WERI-Rb-1 (cell line): ENCODE measurements around the gene PTMS.

Source experiments
- DNase-seq: peaks from one replicate; pipeline ENCODE4 v3.0.0-alpha.2; 2020
- H3K27ac ChIP-seq: fragments of 250-450 bp; sonication (Bioruptor Pico); 2 replicates; pipeline ENCODE4 v1.5.1; 2020; ENCODE audit warnings: mild to moderate bottlenecking, moderate library complexity
- H3K27me3 ChIP-seq: fragments of 250-450 bp; sonication (Bioruptor Pico); 2 replicates; pipeline ENCODE4 v1.5.1; 2021; ENCODE audit warnings: mild to moderate bottlenecking, low read depth, moderate library complexity; ENCODE audit not compliant: insufficient read depth, severe bottlenecking
- H3K36me3 ChIP-seq: fragments of 250-450 bp; sonication (Bioruptor Pico); 2 replicates; pipeline ENCODE4 v1.5.1; 2020; ENCODE audit warnings: mild to moderate bottlenecking, moderate library complexity
- H3K4me3 ChIP-seq: 2 replicates; pipeline ENCODE4 v1.5.1; 2011; ENCODE audit warnings: low read depth, mild to moderate bottlenecking, control low read depth, low read length
- H3K9me3 ChIP-seq: fragments of 250-450 bp; sonication (Bioruptor Pico); 2 replicates; pipeline ENCODE4 v1.5.1; 2021; ENCODE audit warnings: mild to moderate bottlenecking, moderate library complexity; ENCODE audit not compliant: severe bottlenecking
- TF ChIP-seq, protein P1 (sequence below): IDR thresholded peaks from 2 replicates; pipeline ENCODE4 v1.5.1; 2011; ENCODE audit warnings: low read depth, mild to moderate bottlenecking, control low read depth, inconsistent platforms, low read length

Gene PTMS

DNA sequence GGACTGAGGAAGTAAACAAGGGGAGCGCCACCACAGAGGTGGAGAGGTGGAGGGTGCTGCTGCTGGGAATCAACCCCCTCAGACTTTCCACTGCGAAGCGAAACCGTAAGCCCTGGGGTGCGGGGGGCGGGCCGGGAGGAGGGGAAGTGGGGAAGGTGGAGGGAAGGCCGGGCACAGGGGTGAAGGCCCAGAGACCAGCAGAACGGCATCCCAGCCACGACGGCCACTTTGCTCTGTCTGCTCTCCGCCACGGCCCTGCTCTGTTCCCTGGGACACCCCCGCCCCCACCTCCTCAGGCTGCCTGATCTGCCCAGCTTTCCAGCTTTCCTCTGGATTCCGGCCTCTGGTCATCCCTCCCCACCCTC lies 6.2 kb downstream of the PTMS start, which contains the start of gene LAG3:
Gene LAG3, plus strand, starts transcription at position 190 of the 365 bp plus-strand sequence. CDS start 333 bp downstream, outside the sequence.
- H3K36me3 ChIP-seq: peaks cover 68% of the 10 kb centered on the region
- peak within 1 kb of the TSS; percentile 14; the same call in 1 of the 2 replicates for H3K27ac ChIP-seq
- H3K27me3 ChIP-seq: no peaks in the 10 kb centered on the region
- H3K4me3 ChIP-seq: no peak within 1 kb of the TSS
- TF ChIP-seq, protein P1, sequence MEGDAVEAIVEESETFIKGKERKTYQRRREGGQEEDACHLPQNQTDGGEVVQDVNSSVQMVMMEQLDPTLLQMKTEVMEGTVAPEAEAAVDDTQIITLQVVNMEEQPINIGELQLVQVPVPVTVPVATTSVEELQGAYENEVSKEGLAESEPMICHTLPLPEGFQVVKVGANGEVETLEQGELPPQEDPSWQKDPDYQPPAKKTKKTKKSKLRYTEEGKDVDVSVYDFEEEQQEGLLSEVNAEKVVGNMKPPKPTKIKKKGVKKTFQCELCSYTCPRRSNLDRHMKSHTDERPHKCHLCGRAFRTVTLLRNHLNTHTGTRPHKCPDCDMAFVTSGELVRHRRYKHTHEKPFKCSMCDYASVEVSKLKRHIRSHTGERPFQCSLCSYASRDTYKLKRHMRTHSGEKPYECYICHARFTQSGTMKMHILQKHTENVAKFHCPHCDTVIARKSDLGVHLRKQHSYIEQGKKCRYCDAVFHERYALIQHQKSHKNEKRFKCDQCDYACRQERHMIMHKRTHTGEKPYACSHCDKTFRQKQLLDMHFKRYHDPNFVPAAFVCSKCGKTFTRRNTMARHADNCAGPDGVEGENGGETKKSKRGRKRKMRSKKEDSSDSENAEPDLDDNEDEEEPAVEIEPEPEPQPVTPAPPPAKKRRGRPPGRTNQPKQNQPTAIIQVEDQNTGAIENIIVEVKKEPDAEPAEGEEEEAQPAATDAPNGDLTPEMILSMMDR: no peak
- no peak for DNase-seq
- no peaks in the 10 kb centered on the region for H3K9me3 ChIP-seq

DNA sequence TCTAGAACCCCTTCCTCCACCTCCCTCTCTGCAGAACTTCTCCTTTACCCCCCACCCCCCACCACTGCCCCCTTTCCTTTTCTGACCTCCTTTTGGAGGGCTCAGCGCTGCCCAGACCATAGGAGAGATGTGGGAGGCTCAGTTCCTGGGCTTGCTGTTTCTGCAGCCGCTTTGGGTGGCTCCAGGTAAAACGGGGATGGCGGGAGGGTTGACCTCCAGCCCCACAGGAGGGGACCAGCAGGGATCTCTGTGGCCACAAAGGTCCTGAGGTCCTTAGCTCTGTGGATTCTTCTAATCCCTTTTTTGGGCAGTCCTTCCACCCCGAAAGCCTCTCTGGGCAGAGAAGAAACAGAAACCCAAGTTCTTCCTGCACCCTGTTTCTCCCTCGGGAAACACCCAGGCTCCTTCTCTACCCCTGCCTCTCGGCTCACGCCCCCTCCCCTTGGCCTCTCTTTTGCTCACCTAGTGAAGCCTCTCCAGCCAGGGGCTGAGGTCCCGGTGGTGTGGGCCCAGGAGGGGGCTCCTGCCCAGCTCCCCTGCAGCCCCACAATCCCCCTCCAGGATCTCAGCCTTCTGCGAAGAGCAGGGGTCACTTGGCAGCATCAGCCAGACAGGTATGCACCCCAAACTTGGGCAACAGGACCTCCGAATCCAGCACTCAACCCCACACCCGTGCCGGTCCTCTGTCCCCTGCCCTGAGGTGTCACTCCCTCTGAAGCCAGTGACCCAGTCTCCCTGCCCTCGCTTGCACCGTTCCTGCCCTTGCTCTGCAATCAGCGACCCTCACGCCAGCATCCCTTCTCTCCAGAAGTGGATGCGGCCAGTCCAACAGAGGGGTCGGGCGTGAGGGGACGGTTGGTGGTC lies 6.8 kb downstream of the PTMS start:
- TF ChIP-seq, protein P1: no peak
- Histone ChIP-seq H3K9me3 (no peaks in the 10 kb centered on the region), H3K27me3 (no peaks in the 10 kb centered on the region), H3K4me3 (no peak overlapping the region), H3K36me3 (peaks cover 71% of the 10 kb centered on the region), H3K27ac (peak overlapping the region; percentile 14; the same call in 1 of the 2 replicates)
- DNase-seq: no peak

DNA sequence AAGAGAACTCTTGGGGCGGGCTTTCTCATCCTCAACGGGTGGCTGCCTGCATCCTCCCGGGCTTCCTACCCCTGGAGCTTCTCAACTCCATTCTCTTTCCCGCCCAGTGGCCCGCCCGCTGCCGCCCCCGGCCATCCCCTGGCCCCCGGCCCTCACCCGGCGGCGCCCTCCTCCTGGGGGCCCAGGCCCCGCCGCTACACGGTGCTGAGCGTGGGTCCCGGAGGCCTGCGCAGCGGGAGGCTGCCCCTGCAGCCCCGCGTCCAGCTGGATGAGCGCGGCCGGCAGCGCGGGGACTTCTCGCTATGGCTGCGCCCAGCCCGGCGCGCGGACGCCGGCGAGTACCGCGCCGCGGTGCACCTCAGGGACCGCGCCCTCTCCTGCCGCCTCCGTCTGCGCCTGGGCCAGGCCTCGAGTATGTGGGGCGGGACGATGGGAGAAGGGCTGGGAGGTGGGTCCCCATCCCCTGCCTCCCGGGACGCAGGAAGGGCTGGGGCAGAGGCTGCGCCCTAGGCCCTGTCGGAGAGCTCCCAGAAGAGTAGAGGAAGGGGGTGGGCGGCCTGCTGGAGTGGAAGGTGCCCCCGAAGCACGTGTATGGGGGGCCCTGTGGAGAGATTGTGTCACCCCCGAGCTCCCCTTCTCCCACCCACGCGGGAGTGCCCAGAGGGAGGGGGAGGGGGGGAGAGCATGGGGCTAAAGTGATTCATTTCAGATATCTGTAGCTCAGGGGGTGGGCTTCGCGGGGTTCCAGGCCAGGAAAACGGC lies 7.6 kb downstream of the PTMS start:
- Histone ChIP-seq H3K9me3 (no peaks in the 10 kb centered on the region), H3K4me3 (no peak overlapping the region), H3K27me3 (no peaks in the 10 kb centered on the region), H3K27ac (no peak overlapping the region), H3K36me3 (peaks cover 71% of the 10 kb centered on the region)
- TF ChIP-seq, protein P1: no peak
- no peak for DNase-seq

DNA sequence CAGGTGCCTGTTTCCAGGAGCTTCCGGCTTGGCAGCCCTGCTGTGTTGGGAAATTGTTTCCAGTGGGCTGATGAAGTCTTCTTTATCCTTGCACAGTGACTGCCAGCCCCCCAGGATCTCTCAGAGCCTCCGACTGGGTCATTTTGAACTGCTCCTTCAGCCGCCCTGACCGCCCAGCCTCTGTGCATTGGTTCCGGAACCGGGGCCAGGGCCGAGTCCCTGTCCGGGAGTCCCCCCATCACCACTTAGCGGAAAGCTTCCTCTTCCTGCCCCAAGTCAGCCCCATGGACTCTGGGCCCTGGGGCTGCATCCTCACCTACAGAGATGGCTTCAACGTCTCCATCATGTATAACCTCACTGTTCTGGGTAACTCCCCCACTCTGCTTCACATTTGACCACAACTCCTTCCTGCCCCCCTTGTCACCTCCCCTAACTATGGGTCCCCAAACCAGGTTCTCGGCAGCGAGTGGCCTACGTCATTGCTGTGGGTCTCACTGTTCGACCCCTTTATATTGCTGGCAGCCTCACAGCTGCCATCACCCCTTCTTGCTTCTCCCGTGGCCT lies 8.4 kb downstream of the PTMS start:
- Histone ChIP-seq H3K27me3 (no peaks in the 10 kb centered on the region), H3K36me3 (peaks cover 66% of the 10 kb centered on the region), H3K9me3 (no peaks in the 10 kb centered on the region), H3K4me3 (no peak overlapping the region), H3K27ac (no peak overlapping the region)
- TF ChIP-seq, protein P1: no peak
- no peak for DNase-seq

DNA sequence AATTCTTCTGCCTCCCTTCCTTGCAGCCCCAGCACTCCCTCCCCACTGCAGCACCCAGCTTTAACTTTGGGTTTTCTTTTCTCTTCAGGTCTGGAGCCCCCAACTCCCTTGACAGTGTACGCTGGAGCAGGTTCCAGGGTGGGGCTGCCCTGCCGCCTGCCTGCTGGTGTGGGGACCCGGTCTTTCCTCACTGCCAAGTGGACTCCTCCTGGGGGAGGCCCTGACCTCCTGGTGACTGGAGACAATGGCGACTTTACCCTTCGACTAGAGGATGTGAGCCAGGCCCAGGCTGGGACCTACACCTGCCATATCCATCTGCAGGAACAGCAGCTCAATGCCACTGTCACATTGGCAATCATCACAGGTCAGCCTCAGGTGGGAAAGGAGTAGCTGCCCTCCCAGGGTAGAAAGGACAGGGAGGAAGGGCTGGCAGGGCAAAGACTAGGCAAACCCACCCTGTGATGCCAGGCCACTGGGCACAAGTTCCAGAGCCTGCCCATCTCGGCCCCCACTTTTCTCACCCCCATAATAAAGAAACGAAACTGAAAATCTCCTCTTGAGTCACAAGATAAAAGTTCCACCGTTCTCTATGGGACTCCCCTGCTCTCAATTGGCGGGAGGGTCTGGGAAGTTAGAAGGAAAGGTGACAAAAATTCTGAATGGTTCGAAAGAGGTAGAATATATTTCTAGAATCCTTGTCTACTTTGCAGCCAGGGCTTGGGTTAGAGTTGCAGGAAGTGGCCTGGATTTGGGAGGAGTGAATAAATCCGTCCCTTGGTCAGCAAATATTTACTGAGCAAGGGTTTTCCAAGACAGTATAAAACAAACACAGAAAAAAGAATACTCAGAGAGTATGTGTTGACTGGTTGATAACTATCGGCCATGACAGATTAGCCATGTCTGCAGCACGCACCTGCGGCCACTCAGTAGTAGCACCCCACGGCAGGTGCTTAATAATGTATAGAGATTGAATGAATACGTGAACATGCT lies 9.3 kb downstream of the PTMS start:
- no peak for DNase-seq
- TF ChIP-seq, protein P1: no peak
- H3K36me3 ChIP-seq: peaks cover 57% of the 10 kb centered on the region
- H3K27me3 ChIP-seq: no peaks in the 10 kb centered on the region
- no peak overlapping the region for H3K27ac ChIP-seq
- H3K4me3 ChIP-seq: no peak overlapping the region
- H3K9me3 ChIP-seq: no peaks in the 10 kb centered on the region
